Right hindlimb (tissue), 1 donor: ENCODE measurements around the gene MORC4.

ENCODE experiments used
- DNase-seq: peaks from one replicate; pipeline ENCODE4 v3.0.0-alpha.2; 2018

MORC4 gene

DNA sequence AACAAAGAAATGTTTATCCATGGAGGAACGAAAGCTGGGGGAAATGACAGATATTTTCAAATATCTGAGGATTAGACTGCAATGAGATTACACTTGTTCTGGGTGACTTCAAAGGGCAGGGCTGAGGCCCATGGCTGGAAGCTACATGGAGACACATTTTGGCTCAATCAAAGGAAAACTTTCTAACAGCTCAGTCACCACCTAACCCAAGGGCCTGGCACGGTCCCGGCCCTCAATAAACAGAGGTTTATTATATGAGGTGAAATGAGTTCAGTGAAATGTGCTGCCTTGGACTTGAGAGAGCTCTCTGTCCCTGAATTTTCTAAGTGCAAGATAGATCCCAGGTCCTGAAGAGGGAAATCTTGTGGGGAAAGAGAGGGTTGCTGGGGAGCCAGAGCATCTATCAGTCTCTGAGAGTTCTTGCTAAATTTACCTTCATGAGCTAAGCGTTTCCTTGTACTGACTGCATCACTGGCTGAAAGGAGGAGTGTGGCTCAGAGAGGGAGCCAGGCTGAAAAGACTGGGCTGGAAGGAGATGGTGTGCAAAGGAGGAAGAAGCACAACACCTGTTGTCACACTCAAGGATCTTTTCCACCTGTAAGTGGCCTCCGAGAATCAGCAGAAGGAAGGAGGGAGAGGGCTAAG, 94.8 kb downstream of the MORC4 start:
- no peak for DNase-seq

DNA sequence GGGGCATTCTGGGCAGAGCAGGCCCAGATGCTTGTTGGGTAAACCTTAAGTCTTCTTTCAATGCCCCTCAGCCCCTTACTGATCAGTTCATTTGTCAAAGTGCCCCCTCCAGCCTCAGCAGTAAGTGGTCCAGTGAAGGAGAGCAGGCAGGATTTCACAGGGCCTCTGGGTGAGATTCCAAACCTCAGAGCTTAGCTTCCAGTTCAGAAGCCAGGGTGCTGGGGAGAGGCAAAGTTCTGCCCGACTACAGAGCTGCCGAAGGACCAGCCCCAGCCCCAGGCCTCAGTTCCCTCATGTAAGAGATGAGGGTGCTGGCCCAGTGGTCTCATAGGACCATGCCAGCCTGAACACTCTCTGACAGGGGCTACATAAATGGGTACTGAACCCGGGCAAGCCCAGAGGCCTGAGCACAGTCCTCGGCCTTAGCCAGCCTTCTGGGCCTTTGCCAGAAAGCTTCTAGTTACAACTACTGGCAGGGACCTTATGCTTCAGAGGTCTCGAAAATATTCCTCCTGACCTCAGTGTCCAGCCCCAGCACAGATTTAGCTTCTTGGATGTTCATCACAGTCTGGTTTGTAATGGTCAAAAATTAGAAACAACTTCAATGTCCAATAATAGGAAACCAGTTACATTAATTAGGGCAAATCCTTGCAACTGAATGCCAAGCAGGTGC, 96.0 kb downstream of the MORC4 start:
- DNase-seq: no peak

DNA sequence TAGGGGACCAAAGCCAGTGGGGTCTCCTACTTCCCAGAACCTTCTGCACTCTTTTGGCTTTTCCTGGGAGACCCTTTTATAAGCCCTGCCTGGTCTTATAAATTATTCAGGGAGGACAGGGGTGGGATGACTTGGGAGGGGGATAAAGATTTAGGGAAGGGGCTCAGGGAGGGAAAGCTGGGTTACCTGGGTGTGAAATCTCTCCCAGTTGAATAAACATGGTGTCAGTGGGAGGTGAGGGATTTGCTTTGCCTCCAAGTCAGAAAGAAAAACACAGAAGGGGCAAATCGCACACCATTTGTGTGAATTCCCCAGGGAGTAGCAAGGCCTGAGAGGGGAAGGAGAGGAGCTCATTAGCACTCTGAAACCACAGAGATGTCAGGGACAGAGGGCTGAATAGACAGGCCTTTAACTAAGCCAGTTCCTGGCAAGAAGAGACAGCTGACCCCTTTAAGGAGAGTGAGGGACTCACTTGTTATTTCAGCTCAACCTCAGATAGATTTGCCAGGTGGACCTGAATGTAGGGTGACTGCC, 96.7 kb downstream of the MORC4 start, which contains the start of gene RIPPLY1:
TSS of gene RIPPLY1 (minus strand) at position 51 of the 534 bp plus-strand sequence. CDS start 54 bp downstream, outside the sequence.
- no peak for DNase-seq

DNA sequence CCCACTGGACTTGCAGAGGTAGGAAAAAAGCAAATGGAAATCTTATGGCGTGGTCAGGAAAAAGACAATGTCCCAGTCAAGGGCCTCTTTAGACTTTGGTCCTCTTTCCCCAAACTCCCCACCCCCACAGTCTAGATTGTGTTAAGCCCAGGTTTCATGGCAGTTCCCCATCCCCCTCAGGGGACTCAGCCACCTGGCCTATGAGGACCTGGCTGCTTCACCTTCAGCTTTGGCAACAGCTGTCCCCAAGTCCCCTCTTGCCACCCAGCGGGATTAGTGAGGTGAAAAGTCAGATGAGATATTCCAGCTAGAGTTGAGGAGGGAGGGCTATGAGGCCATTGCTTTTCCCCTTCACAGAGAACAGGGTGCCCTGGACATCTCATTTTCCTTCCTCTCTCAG, 97.3 kb downstream of the MORC4 start:
- DNase-seq: no peak

DNA sequence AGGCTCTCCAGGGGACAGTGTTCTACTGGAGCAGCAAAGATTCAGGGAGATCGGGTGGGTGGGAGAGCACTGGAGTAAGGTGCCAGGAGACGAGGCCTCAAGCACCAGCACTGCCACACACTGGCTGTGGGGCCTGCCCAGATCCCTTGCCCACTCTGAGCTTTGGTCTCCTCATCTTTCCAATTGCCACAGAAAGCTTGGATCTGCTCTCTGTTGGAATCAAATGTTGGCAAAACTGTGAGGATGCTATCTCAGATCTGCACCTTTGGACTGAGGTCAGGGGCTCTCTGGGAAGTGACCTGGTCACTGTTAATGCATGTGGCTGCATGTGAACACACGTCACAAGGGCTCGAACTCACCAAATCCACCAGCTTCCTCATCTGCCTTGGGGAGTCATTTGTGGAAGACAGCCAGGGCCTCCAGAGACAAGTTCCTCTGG, 98.2 kb downstream of the MORC4 start:
- DNase-seq: no peak

DNA sequence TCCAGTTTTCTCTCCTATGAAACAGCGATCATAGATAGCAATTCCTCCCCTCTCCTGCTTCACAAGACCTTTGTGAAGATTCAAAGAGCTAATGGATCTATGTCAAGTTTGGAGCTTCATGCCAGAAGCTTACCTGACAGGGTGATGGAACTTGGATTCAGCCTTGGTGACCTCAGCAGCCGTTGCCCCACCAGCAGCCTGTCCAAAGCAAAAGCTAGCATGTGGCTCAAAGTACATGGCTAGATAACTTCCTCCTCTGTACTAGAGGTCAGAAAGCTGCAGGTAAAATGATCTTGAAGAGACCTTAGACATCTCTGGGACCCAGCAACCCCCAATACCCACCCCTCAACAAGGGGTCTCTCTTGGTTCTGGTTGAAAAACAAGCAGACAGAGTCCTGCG, 98.7 kb downstream of the MORC4 start:
- DNase-seq: no peak

DNA sequence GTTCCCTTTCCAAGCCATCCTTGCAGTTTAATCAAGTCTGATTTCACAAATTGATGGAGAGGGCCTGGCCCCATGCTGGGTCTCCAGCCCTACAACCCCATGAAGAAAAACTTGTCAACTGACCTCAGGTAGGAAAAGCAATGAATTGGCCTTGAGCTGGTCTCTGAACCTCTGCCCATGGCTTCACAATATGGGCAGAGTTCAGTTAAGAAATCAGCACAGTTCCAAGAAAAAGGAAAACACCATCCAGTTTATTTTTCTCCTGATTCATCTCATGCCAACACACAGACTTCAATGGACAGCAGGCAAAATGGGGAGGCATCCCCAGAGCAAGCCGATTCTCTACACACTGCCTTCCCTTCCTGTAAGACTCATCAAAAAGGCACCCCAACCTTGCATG, 100.2 kb downstream of the MORC4 start:
- DNase-seq: no peak

DNA sequence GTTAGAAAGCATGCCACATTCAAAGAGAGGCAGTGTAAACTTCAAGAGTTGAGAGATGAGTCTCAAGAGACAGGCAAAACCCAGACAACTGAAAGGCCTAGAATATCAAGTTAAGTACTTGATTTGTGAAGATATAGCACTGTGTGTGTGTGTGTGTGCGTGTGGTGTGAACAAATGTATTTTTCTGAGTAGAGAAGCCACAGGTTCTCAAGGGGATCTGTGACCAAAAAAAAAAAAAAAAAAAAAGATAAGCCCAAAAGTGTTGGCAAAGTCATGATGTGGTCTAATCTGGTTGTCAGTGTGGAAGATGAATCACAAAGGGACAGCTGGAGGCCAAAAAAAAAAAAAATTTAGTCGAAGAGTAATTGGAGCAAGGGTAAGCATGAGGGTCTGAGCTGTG, 100.7 kb downstream of the MORC4 start:
- DNase-seq: no peak

DNA sequence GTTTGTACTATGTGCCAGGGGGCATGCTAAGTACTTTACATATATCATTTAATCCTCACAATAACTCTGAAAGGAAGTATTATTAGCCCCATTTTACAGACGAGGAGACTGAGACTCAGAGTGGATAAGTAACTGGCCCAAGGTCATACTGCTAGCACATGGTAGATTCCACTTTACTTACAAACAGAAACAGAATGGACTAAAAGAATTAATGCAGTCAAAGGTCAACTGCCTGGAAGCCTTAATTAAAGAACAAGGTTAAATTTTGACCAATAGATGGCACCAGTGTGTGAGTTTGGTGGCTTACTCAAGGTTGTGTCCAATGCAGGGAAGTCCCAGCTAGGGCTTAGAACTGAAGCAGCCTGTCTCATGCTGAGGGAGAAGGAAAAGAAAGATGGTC, 101.5 kb downstream of the MORC4 start:
- DNase-seq: no peak

DNA sequence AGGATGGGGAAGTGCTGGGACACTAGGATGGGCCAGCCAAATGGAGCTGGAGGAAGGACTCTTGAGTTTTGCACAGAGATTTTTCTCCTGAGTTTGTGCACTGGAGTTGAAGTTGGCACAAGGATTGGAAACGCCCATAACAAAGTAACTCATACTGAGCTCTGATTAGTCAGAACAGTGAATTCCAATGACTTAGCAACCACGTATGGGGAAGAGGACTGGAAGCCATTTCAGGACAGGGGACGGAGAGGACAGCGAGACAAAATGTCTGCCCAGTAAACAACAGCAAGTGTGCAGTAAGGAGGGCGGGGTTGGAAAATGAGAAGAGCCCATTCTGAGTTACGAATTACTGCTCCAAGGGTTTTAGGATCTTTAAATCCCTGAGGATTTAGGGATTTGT, 102.8 kb downstream of the MORC4 start:
- no peak for DNase-seq

DNA sequence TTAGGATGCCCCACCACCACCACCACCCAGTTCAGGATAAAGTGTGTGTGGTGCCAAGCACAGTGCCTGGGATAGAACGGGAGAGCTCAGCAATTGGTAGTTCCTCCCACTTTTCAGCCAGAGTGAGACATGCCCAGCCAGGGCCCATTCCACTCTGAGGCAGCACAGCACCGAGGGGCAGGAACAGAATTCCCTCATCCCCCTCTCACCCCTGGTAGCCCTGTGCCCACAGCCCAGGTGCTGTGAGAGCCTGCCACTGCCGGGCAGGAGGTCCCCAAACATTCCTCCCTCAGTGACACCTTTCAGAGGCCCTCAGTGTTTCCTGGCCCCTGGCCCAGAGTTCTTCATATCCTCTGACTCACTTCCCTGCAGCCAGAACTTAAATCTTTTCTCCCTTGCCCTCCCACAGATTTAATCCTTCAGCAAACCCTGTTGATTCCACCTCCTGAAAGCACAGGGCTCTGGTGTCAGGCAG, 105.0 kb downstream of the MORC4 start:
- peak; percentile 28 for DNase-seq

DNA sequence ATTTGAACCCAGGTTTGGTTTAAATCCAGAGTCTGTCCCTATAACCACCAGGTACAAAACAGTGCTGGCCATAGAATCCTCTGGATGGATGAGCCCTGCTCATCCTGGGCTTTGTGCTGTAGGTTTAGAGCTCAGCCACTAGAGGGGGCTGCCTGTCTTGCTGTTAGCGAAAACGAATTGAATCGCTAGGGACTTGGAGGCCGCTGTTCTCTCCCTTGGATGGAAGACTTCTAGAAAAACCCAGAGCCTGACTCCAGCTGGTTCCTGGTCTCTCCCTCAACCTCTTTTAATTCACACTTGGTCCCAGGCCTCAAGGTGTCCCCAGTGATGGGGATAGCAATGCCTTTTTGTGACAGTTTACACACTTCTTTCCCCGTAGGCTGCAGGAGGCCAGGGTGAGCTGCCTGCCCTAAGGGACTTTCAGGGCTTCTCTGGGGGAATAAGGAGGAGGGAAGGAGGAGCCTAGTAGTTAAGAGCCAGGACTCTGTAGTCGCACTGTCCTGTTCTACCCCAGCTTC, 105.6 kb downstream of the MORC4 start:
- DNase-seq: peak; percentile 49

DNA sequence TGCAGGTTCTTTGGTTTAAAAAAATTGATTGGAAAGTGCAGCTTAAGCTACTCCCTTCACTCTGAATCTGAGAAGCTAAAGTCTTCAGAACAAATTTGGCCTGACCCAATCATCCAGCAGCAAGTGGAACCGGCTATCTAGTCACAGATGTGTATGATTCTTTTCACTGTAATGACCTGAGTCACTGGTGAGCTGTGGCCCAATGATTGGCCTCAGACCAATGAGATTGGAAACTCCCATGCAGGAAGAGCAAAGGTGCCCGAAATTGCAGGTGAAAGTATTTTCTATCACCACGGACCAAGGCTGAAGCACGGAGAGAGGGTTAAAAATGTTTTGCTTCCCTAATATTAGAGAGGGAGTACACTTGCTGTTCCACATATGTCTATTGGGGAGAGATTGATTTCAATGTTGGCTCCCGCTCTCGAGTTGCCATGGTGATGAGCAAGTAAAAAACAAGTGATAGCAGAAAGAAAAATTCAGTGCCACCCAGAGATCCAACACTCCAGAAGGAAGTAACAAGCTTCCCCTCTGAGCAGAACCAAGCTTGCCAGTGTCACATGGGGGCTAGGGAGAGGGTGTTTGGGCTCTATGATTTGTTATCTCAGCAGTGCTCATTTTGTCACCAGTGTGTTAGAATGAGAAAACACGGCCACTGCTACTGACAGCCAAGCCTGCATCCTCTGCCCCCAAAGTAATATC, 108.1 kb downstream of the MORC4 start:
- DNase-seq: no peak
